NCI-H1105 treated with DMSO at 0.1 percent for 48 hours (cell line): ENCODE measurements around the gene GALNT16.
"Not testable (repeated sequence)": the region's sequence is repeated elsewhere in the genome, so short reads cannot be mapped to it uniquely, and the experiment has no call there.

ENCODE experiments used
- DNase-seq: peaks from one replicate; lab custom pipeline; 2025; lab: John Stamatoyannopoulos, UW

GALNT16 gene

GRCh38 chr14:69259527-69260189 lies at the start of gene GALNT16:
TSS of gene GALNT16 (plus strand) at chr14:69260158. CDS start at chr14:69260291, 133 bp downstream.
- peak; percentile 53 for DNase-seq

- no peak for DNase-seq
Observed at GRCh38 chr14:69214393-69214792, 45.6 kb upstream of the GALNT16 start.

GRCh38 chr14:69217663-69218062 lies 42.3 kb upstream of the GALNT16 start:
- DNase-seq: not testable (repeated sequence)

- DNase-seq: no peak
Observed at GRCh38 chr14:69224946-69225345, 35.0 kb upstream of the GALNT16 start.

GRCh38 chr14:69226178-69226577 lies 33.8 kb upstream of the GALNT16 start:
- DNase-seq: no peak

- DNase-seq: no peak
Observed at GRCh38 chr14:69226736-69227135, 33.2 kb upstream of the GALNT16 start.

- DNase-seq: no peak
Observed at GRCh38 chr14:69231486-69231885, 28.5 kb upstream of the GALNT16 start.

- DNase-seq: no peak
Observed at GRCh38 chr14:69232388-69232787, 27.6 kb upstream of the GALNT16 start.

- no peak for DNase-seq
Observed at GRCh38 chr14:69234106-69234505, 25.9 kb upstream of the GALNT16 start.

GRCh38 chr14:69235708-69236107 lies 24.2 kb upstream of the GALNT16 start:
- DNase-seq: no peak

- no peak for DNase-seq
Observed at GRCh38 chr14:69237142-69237541, 22.8 kb upstream of the GALNT16 start.

- DNase-seq: no peak
Observed at GRCh38 chr14:69237584-69237983, 22.4 kb upstream of the GALNT16 start.

GRCh38 chr14:69238883-69239282 lies 21.1 kb upstream of the GALNT16 start:
- DNase-seq: no peak

- DNase-seq: no peak
Observed at GRCh38 chr14:69240527-69241173, 19.3 kb upstream of the GALNT16 start.

GRCh38 chr14:69241577-69241976 lies 18.4 kb upstream of the GALNT16 start:
- no peak for DNase-seq

- peak; percentile 73 for DNase-seq
Observed at GRCh38 chr14:69242311-69243224, 17.4 kb upstream of the GALNT16 start.

- DNase-seq: no peak
Observed at GRCh38 chr14:69244946-69245345, 15.0 kb upstream of the GALNT16 start.

- DNase-seq: no peak
Observed at GRCh38 chr14:69246331-69246730, 13.6 kb upstream of the GALNT16 start.

- no peak for DNase-seq
Observed at GRCh38 chr14:69247676-69248440, 12.1 kb upstream of the GALNT16 start.

- no peak for DNase-seq
Observed at GRCh38 chr14:69249603-69250002, 10.4 kb upstream of the GALNT16 start.

- DNase-seq: no peak
Observed at GRCh38 chr14:69252851-69253250, 7.1 kb upstream of the GALNT16 start.

GRCh38 chr14:69259168-69259526 lies 811 bp upstream of the GALNT16 start:
- DNase-seq: no peak
